HUDEP-2 (cell line): ENCODE data around the gene S100A10.

ENCODE experiments used
- DNase-seq, 76 experiments: peaks; one replicate each; lab custom pipeline; 2025; ENCODE audit not compliant: unreplicated experiment in 76 of 76; lab: John Stamatoyannopoulos, UW

Gene S100A10

GRCh38 chr1:151940541-151940940 is 53.1 kb downstream of the S100A10 start:
- DNase-seq, result no peak

GRCh38 chr1:151939779-151940178 is 53.9 kb downstream of the S100A10 start:
- no peak for DNase-seq

GRCh38 chr1:151939141-151939540 is 54.5 kb downstream of the S100A10 start:
- no peak for DNase-seq

DNA sequence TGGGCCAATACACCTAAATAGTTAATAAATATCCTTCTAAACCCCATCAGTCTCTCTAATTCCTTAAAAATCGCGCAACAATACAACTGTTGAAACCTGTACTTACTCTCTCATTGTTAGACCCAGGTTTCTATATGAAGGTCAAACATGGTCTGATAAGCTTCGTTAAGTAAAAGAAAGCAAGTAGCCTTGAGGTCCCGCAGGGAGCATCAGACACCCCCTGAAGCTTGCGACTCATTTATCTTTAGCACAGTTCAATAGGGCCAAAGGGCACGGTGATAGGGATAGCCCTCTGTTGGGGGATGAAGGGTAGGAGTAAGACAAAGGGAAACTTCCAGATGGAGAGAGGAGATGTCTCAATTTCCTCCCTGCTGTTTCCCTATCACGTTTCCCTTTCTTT is 57.0 kb downstream of the S100A10 start:
- DNase-seq, result no peak

DNA sequence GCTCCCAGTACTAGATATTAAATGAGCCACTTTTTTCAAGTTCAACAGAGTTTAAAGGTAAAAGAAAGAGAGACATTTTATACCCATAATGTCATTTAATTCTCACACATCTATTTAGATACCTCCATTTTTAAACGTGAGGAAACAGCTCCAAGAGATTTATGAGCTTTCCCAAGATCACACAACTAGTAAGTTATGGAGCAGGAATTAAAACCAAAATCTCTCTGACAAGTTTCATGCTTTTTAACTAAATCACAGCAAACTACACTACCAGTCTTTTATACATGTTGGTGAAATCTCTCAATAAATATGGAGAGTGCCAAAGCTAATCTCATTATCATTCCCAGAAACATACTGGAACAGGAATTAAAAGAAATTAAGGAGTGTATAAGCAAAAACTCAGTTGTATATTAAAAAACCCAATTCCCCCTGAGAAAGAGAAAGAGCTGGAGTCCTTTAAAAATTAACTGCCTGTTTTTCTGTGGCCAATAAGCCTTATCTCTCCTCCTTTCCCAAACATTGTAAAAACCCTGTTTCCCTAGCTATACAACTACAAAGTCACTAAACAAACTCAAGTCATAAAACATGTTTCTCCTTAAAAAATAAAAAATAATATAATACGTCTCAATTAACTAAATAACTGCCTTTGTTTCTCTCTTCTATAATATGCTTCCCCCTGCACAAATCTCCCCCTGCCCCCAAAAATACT is 57.6 kb downstream of the S100A10 start:
- DNase-seq, result no peak

DNA sequence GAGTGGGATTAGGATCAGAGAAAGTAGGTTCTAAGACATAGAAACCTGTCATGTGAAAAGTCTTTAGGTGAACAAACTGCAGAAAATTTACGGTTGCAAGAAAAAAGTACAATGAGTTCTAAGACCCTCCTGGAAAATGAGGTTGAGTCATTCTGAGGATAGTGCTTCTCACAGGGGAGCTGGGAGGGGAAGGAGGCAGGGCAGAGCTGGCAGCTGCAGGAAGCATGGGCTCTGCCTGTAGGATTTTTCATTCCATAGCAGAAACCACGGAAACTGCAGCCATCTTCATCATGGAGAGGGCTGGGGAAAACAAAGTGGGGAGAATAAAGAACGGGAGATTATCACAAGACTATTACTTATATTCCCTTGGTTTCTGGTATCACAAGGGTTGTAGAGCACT is 58.5 kb downstream of the S100A10 start:
- no peak for DNase-seq

DNA sequence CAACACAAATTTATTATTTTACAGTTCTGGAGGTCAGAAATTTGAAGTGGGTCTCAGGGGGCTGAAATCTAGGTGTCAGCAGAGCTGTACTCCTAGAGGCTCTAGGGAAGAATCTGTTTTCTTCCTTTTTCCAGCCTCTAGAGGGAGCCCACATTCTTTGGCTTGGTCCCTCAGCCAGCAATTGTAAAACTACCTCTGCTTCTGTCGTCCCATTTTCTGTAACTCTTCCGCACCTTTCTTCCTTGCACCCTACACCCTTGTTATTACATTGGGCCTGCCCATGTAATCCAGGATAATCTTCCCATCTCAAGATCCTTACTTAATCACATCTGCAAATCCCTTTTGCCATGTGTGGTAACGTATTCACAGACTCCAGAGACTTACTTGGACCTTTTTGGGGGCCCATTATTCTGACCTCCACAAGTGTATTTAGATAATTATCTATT is 59.6 kb downstream of the S100A10 start:
- peak in 50 of 76 experiments; percentile 5 to 74 (median 44) for DNase-seq
